A549 (cell line): ENCODE results near the gene ZNF195.

ENCODE experiments used
- CTCF ChIP-seq: fragments of >200 bp; sonication (Bioruptor Twin); formaldehyde crosslinking; IDR thresholded peaks from 3 replicates; pipeline ENCODE4 v1.5.1; 2016
- EHF ChIP-seq: fragments of 250-450 bp; sonication (Bioruptor Pico); IDR thresholded peaks from 2 replicates; pipeline ENCODE4 v1.5.0; 2020; ENCODE audit warnings: mild to moderate bottlenecking
- EHMT2 ChIP-seq: fragments of 200-600 bp; sonication (generic); IDR thresholded peaks from 2 replicates; pipeline ENCODE4 v1.6.1; 2016; ENCODE audit warnings: antibody characterized with exemption, low read depth, mild to moderate bottlenecking, moderate library complexity
- GATA3 ChIP-seq: IDR thresholded peaks from 2 replicates; pipeline ENCODE4 v1.6.1; 2012; ENCODE audit warnings: borderline replicate concordance
- HDAC2 ChIP-seq: fragments of 200-600 bp; sonication (generic); IDR thresholded peaks from 2 replicates; pipeline ENCODE4 v1.6.1; 2016
- MYC ChIP-seq: IDR thresholded peaks from 2 replicates; pipeline ENCODE4 v1.6.1; 2012; ENCODE audit warnings: mild to moderate bottlenecking, inconsistent platforms, low read length, improper control_type of control experiment, borderline replicate concordance
- POLR2A ChIP-seq: IDR thresholded peaks from 2 replicates; pipeline ENCODE4 v1.6.1; 2012; ENCODE audit warnings: mild to moderate bottlenecking, low read length
- RAD21 ChIP-seq, 2 experiments: fragments of >200 bp in 1 of 2; sonication (Bioruptor Twin) in 1 of 2; formaldehyde crosslinking in 1 of 2; IDR thresholded peaks in 1 of 2; conservative IDR thresholded peaks in 1 of 2; 2 replicates in 1 of 2; 3 replicates in 1 of 2; pipeline ENCODE4 v1.6.1; 2012 to 2018; ENCODE audit warnings: inconsistent platforms in 1 of 2
- RCOR1 ChIP-seq: fragments of 150-350 bp; IDR thresholded peaks from 2 replicates; pipeline ENCODE4 v1.6.1; 2014; ENCODE audit warnings: antibody characterized with exemption, low read length, low read depth

DNA sequence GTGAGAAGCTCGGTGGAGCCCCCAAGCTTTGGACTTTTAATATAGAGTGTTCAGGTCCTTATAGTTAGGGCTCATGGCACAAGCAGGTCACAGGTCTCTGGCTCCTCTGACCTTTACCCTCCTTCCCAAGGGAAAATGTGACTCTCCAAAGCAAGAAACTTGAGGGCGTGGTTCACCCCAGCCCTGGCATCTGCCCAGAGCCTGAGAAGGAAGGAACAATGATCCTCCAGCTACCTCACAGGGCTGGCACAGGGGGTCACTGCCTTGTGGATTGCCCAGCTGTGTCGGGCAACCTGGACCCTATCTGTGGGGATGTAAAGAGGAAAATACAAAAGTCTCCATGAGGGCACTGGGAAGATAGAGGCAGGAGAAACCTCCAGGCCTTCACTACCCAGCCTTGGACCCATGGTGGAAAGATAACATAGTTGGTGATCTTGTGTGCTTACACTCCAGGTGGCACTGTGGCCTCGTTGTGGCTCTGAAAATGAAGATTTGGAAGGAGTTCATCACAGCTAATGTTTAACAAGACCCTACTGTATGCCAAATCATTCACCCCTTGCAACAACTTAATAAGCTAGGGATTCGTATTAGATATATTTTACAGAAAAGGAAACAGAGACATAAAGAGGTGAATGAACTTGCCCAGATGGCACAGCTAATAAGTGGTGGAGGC, 3.8 kb upstream of the ZNF195 start:
- TF ChIP-seq CTCF (no peak), RAD21 (conservative IDR thresholded peaks at IDR 0.05 in 1 of 2, IDR thresholded peaks at IDR 0.05 in 1 of 2) (no peak), MYC (no peak), RCOR1 (no peak), HDAC2 (no peak), EHF (CRISPR knock-in tag) (no peak), POLR2A (no peak), EHMT2 (no peak), GATA3 (no peak)
